NT2/D1 (cell line): ENCODE data around the gene F3.
"Not testable (repeated sequence)": the region's sequence is repeated elsewhere in the genome, so short reads cannot be mapped to it uniquely, and the experiment has no call there.

Source experiments
- SUZ12 ChIP-seq: IDR thresholded peaks from 2 replicates; pipeline ENCODE4 v1.6.1; 2011; ENCODE audit not compliant: insufficient read length, insufficient read depth; ENCODE audit errors: extremely low read depth
- YY1 ChIP-seq: IDR thresholded peaks from 2 replicates; pipeline ENCODE4 v1.6.1; 2011; ENCODE audit not compliant: insufficient read length, insufficient read depth
- ZNF274 ChIP-seq: IDR thresholded peaks from 2 replicates; pipeline ENCODE4 v1.6.1; 2011; ENCODE audit warnings: mild to moderate bottlenecking, low read depth, low read length

DNA sequence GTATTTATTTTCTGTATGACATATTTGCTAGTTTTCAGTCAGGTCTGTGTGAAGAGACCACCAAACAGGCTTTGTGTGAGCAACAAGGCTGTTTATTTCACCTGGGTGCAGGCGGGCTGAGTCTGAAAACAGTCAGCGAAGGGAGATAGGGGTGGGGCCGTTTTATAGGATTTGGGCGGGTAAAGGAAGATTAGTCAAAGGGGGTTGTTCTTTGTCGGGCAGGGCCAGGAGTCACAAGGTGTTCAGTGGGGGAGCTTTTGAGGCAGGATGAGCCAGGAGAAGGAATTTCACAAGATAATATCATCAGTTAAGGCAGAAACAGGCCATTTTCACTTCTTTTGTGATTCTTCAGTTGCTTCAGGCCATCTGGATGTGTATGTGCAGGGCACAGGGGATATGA, 24.9 kb upstream of the F3 start:
- TF ChIP-seq YY1, ZNF274, SUZ12: not testable (repeated sequence)
